GM12801 (cell line): ENCODE results near the gene CXCR1.

Experiments used
- TF ChIP-seq, protein P1 (sequence below): IDR thresholded peaks from one replicate; pipeline ENCODE4 v1.5.1; 2011; ENCODE audit warnings: control low read depth; ENCODE audit not compliant: insufficient read length; ENCODE audit errors: extremely low read depth

Gene CXCR1

DNA sequence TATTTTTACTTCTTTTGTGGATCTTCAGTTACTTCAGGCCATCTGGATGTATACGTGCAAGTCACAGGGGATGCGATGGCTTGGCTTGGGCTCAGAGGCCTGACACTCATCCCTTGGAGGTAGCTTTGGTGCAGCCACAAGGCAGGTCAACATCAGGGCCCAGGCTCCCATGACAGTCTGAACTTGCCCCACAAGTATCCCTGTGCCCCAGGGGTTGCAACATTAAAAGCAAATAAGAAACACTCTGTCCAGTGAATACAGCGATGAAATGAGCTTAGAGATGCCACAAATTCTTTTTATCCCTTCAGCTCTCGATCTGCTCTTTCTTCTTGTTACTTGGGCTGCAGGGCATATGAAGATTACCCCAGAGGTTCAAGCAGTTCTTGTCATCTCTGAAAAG lies 13.0 kb upstream of the CXCR1 start:
- TF ChIP-seq, protein P1, sequence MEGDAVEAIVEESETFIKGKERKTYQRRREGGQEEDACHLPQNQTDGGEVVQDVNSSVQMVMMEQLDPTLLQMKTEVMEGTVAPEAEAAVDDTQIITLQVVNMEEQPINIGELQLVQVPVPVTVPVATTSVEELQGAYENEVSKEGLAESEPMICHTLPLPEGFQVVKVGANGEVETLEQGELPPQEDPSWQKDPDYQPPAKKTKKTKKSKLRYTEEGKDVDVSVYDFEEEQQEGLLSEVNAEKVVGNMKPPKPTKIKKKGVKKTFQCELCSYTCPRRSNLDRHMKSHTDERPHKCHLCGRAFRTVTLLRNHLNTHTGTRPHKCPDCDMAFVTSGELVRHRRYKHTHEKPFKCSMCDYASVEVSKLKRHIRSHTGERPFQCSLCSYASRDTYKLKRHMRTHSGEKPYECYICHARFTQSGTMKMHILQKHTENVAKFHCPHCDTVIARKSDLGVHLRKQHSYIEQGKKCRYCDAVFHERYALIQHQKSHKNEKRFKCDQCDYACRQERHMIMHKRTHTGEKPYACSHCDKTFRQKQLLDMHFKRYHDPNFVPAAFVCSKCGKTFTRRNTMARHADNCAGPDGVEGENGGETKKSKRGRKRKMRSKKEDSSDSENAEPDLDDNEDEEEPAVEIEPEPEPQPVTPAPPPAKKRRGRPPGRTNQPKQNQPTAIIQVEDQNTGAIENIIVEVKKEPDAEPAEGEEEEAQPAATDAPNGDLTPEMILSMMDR: no peak

DNA sequence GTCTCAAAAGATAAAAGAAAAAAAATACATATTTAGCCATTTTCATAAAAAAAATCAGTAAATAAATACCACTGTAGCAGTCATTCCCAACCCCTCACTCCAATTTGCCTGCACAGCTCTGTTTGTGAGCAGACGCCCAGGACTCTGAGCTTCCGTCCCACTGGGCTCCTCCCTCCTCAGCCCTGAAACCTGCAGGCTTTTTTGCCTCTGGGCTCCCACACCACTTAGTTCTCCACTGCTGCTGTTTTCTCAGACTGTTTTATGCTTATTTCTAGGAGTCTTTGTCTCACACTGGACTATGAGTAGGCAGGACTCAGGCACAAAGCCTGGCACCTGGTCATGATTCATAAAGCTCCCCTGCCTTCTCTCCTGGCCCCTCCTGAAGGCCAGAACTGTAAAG lies 6.1 kb upstream of the CXCR1 start:
- TF ChIP-seq, protein P1: no peak

DNA sequence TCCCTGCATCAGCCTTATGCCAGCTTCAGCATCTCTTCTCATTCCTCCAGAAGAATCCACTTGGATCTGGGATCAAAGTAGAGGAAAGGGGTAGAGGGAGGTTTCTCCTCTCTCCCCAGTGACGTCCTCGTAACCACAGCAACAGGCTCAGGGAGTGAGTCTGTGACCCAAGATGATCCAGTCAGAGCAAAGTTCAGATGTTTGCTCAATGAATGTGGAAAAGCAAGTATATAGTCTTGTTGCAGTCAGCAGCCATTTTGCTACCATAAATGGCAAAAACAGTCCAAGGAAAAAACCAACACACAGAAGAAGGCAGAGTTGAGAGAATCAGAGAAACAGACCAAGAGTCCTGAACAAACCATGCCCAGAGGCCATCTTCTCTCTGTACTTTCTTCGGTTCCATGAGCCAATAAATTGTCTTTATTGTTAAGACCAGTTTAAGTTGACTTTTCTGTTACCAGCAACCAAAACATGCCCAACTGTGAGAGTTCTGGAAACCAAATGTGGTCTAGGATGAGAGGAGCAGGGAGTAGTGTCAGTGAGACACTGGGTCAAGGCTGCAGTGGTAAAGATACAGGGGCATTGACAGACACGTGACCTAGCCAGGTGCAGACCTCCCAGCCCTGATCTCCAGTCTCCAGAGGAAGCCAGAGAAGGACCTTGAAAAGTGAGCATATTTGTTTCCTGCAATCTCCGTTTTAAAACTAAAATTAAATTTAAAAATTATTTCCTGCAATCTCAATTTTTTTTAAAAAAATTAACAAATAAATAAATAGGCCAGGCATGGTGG lies 3.2 kb upstream of the CXCR1 start:
- TF ChIP-seq, protein P1: no peak

DNA sequence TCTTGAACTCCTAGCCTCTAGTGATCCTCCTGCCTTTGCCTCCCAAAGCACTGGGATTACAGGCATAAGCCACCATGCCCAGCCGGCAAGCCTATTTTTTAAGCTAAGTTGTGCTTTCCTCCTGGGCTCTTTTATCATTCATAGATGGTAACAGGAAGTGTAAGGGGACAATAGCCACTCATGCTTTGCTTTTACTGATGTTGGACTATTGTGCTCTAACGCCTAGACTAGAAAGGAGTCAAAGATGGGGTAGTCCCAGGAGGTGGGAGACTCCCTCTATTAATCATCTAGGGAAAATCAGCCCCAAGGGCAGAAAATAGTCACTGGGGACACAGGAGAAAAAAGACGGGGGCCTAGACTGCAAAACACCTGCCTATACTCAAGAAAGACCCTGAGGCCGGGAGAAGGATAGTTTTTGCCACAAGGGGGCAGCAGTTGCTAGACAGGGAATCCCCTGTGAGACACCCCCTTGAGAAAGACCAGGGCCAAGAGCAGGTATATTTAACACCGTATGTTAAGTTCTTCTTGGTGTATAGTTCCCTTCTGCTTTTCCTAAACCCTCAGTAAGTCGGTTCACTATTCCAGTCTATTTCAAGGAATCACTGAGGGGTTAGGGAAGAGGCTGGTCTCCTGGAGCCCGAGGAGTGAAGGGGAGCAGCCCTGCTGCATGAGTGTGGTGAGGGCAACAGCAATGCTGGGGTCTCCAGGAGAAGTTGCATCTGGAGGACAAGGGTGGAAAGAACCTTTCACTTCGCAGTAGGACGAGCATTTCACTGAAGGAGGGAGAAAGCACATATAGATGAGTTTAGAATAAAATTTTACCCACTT lies 2.1 kb upstream of the CXCR1 start:
- TF ChIP-seq, protein P1: no peak

DNA sequence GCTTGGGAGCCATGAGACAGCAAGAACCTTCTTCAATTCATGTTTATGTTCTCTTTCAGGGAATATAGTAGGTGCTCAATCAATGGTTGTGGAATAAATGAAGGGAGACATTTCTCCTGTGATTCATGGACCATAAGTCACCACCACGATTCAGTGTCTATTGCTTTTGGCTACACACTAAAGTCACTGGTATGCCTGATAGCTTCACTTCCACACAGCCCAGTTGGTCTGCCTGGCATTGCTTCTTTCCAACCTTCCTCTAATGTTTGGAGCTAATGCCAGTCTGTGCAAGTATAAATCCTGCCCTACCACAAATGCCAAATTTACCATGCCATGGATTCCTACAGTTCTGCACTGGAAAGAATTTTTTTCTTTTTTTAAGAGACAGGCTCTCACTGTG lies 1.3 kb upstream of the CXCR1 start:
- TF ChIP-seq, protein P1: no peak

DNA sequence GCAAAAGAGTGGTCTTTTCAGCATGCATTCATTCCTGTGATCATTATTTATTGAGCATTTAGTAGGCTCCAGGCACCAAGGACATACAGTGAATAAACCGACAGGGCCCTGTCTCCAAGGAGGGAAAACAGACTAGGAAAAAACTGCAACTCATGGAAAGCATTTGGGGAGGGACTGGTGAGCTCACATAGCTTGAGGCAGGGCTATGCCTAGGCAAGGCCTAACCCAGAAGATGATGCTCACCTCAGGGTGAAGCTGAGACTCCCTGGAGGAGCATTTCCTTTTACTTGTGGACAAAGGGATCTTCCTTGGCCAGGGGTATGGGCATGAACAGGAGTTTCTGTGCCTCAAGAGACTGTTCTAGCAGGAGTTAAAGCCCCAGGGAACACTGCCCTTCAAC lies 3.9 kb downstream of the CXCR1 start:
- TF ChIP-seq, protein P1: no peak

DNA sequence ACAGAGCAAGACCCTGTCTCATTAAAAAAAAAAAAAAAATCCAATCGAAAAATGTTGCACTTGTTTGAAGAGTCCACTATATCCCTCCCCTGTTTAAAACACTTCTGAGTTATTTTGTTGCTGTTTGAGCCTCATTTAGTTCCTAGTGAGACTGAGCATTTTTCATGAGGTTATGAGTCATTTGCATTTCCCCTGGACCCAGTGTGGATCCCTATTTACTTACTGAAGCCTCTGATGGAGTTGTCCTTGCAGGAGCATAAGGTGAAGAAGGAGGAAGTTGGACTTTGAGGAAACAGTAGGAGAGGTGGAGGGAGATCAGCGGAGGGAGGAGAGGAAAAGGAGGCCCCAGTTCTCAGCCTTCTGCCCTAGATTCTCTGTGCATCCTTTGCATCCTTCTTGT lies 5.1 kb downstream of the CXCR1 start:
- TF ChIP-seq, protein P1: no peak
